HS-27A (cell line): Measurements from ENCODE around the gene SLC4A3.
"Not testable (repeated sequence)": the region's sequence is repeated elsewhere in the genome, so short reads cannot be mapped to it uniquely, and the experiment has no call there.

Source experiments
- DNase-seq: peaks from one replicate; pipeline ENCODE4 v3.0.0-alpha.2; 2012; ENCODE audit warnings: low read depth, missing footprints

Gene SLC4A3

DNA sequence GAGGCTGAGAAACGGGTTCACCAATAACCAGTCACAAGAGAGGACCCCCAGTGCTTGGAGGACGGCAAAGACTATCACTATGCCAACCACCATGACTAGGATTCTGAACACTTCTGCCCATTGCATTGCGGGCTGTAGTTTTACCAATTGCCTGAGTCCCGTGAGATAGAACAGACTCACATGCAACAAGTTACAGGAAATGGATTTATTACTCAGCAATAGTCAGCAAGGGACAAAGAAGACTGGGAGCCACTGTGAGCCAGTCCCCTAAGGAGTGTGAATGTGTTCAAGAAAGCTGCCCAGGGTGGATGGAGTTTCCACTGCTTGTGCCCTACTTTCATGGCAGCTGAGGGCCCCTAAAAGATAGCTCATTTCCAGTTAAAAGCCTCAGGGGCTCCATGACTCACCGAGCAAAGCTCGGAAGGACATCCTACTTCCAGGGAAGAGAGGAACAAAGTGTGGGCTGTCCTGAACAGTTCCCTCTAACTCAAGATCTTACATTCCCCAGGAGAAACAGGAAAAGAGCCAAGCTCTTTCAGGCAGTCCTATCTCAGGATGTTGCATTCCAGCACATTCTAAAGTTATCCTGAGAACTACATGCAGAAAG, 54.4 kb downstream of the SLC4A3 start:
- DNase-seq, result no peak

DNA sequence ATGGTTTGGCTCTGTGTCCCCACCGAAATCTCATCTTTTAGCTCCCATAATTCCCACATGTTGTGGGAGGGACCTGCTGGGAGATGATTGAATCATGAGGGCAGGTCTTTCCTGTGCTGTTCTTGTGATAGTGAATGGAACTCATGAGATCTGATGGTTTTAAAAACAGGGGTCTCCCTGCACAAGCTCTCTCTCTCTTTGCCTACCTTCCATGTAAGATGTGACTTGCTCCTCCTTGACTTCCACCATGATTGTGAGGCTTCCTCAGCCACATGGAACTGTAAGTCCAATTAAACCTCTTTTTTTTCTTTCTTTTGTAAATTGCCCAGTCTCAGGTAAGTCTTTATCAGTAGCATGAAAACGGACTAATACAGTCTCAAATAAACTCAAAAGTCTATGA, 56.0 kb downstream of the SLC4A3 start:
- DNase-seq, result not testable (repeated sequence)

- DNase-seq, result no peak
Observed at GRCh38 chr2:219684721-219685689, 57.6 kb downstream of the SLC4A3 start.

DNA sequence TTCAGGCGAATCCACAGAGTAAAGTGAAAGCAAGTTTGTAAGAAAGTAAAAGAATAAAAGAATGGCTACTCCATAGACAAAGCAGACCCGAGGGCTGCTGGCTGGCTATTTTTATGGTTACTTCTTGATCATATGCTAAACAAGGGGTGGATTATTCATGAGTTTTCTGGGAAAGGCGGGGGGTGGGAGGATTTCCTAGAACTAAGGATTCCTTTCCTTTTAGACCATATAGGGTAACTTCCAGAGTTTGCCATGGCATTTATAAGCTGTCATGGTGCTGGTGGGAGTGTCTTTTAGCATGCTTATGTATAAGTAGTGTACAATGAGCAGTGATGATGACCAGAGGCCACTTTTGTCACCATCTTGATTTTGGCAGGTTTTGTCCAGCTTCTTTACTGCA, 59.8 kb downstream of the SLC4A3 start:
- no peak for DNase-seq

DNA sequence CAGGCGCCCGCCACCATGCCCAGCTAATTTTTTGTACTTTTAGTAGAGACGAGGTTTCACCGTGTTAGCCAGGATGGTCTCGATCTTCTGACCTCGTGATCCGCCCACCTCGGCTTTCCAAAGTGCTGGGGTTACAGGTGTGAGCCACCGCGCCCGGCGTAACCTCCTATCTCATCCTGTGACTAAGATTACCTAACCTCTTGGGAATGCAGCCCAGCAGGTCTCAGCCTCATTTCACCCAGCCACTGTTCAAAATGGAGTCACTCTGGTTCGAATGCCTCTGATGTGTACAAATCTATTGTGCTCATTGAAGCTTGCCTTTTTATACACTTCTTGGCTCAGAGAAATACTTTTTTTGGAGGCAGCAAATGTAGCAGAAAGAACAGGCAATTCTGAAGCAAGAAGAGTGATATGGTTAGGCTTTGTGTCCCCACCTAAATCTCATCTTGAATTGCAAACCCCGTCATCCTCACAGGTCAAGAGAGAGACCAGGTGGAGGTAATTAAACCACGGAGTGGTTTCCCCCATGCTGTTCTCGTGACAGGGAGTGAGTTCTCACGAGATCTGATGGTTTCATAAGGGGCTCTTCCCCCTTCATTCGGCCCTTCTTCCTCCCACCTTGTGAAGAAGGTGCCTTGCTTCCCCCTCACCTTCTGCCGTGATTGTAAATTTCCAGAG, 60.6 kb downstream of the SLC4A3 start:
- no peak for DNase-seq

DNA sequence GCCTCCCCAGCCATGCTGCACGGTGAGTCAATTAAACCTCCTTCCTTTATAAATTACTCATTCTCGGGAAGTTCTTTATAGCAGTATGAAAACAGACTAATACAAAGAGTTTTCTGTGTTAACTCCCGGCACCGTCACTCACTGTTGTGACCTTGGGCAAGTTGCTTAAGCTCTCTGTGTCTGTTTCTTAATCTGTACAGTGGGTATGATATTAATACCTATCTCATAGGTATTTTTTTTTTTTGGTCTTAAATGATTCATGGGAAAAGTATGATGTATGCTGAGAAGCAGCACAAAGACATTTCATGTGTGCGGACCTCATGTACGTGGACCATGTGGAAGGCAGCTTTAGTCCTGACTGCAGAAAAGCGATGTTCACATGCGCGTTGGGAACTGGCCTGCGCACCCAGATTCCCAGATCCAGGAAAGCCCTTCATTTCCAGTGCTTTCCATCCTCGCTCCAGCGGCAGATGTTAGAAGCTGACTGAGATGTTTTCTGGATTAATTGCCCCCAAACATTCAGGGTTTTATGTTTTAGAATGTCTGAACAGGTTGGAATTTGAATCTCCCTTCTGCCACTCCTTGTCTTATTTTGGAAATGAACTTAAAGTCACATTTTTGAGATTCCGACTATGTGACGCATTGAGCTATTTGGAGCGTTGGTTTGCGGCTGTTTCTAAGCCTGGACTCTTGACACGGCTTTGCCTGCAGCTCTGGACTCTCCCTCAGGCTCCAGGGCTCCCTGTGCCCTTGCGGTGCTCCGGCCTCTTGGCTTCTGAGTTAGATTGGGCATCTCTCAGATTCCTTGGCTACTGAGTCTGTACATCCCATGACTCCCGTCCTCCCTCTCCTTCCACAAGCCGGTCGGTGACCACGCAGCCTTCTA, 61.4 kb downstream of the SLC4A3 start:
- peak; percentile 91 for DNase-seq

GRCh38 chr2:219689676-219690628, 62.5 kb downstream of the SLC4A3 start:
- DNase-seq, result peak; percentile 48

- no peak for DNase-seq
Observed at GRCh38 chr2:219691571-219691970, 64.1 kb downstream of the SLC4A3 start.
